Astrocyte (in vitro differentiated cells and primary cell): ENCODE data around the gene FAM50A.

Experiments
- CTCF ChIP-seq: IDR thresholded peaks from 2 replicates; pipeline ENCODE4 v1.5.1; 2011; ENCODE audit warnings: low read depth, mild to moderate bottlenecking, inconsistent platforms, low read length, moderate library complexity; ENCODE audit not compliant: insufficient read depth
- EZH2 ChIP-seq: IDR thresholded peaks from 2 replicates; pipeline ENCODE4 v1.6.1; 2012; ENCODE audit warnings: mild to moderate bottlenecking, low read length, inconsistent platforms; ENCODE audit not compliant: insufficient read depth

GRCh38 chrX:154485150-154486051 lies 41.5 kb downstream of the FAM50A start:
- TF ChIP-seq CTCF (no peak), EZH2 (no peak)
